ENCODE results near the gene SPAG7. TPM values are rescaled to one million over a fixed set of nuclear protein-coding genes. Genes with fewer than 3 reads are reported as not detected.
A peak's percentile ranks its signal among the peaks of the same experiment; 100 is the strongest.

Gene SPAG7
- total RNA-seq, 6 experiments from 2014 or later, result 59.4 to 76.9 (median 65.6) TPM

- Mint-ChIP-seq H3K27me3 (ENCODE audit: insufficient read depth) (peaks cover 14% of the 10 kb centered on the region), H3K27ac (peak overlapping the region; percentile 91), H3K4me1 (ENCODE audit: low read depth) (peaks cover 65% of the 10 kb centered on the region), H3K4me3 (peak overlapping the region; percentile 91), H3K36me3 (ENCODE audit: low read depth) (peaks cover 64% of the 10 kb centered on the region), H3K9me3 (no peaks in the 10 kb centered on the region)
- no peak for TF ChIP-seq CTCF (IDR thresholded peaks at IDR 0.05)
- DNase-seq, result peak; percentile 89
Measured at GRCh38 chr17:4945176-4945943, 22.3 kb downstream of the SPAG7 start.

GRCh38 chr17:4944554-4945175 is 23.0 kb downstream of the SPAG7 start:
- TF ChIP-seq CTCF (IDR thresholded peaks at IDR 0.05), result no peak
- Mint-ChIP-seq H3K36me3 (ENCODE audit: low read depth) (peaks cover 64% of the 10 kb centered on the region), H3K4me3 (peak overlapping the region; percentile 91), H3K27me3 (ENCODE audit: insufficient read depth) (peaks cover 17% of the 10 kb centered on the region), H3K9me3 (no peaks in the 10 kb centered on the region), H3K4me1 (ENCODE audit: low read depth) (peaks cover 62% of the 10 kb centered on the region), H3K27ac (peak overlapping the region; percentile 91)
- DNase-seq, result no peak

GRCh38 chr17:4944163-4944553 is 23.5 kb downstream of the SPAG7 start:
- H3K36me3 Mint-ChIP-seq (ENCODE audit: low read depth), result peaks cover 64% of the 10 kb centered on the region
- H3K4me3 Mint-ChIP-seq, result peak overlapping the region; percentile 91
- H3K9me3 Mint-ChIP-seq, result no peaks in the 10 kb centered on the region
- DNase-seq, result no peak
- no peak for TF ChIP-seq CTCF (IDR thresholded peaks at IDR 0.05)
- peaks cover 17% of the 10 kb centered on the region for H3K27me3 Mint-ChIP-seq (ENCODE audit: insufficient read depth)
- H3K27ac Mint-ChIP-seq, result peak overlapping the region; percentile 91
- peaks cover 63% of the 10 kb centered on the region for H3K4me1 Mint-ChIP-seq (ENCODE audit: low read depth)

- Mint-ChIP-seq H3K4me3 (peak overlapping the region; percentile 31), H3K4me1 (ENCODE audit: low read depth) (peaks cover 70% of the 10 kb centered on the region), H3K36me3 (ENCODE audit: low read depth) (peaks cover 70% of the 10 kb centered on the region), H3K27me3 (ENCODE audit: insufficient read depth) (peaks cover 17% of the 10 kb centered on the region), H3K9me3 (no peaks in the 10 kb centered on the region), H3K27ac (peak overlapping the region; percentile 100)
- TF ChIP-seq CTCF (IDR thresholded peaks at IDR 0.05), result no peak
- no peak for DNase-seq
Measured at GRCh38 chr17:4942760-4943508, 24.7 kb downstream of the SPAG7 start.

- H3K36me3 Mint-ChIP-seq (ENCODE audit: low read depth), result peaks cover 57% of the 10 kb centered on the region
- peaks cover 66% of the 10 kb centered on the region for H3K4me1 Mint-ChIP-seq (ENCODE audit: low read depth)
- H3K9me3 Mint-ChIP-seq, result no peaks in the 10 kb centered on the region
- peak overlapping the region; percentile 100 for H3K27ac Mint-ChIP-seq
- peaks cover 11% of the 10 kb centered on the region for H3K27me3 Mint-ChIP-seq (ENCODE audit: insufficient read depth)
- no peak for DNase-seq
- TF ChIP-seq CTCF (IDR thresholded peaks at IDR 0.05), result no peak
- peak overlapping the region; percentile 95 for H3K4me3 Mint-ChIP-seq
Measured at GRCh38 chr17:4941319-4941610, 26.4 kb downstream of the SPAG7 start.
